Upper lobe of left lung (tissue), 6 donors: ENCODE results near the gene GRK7. TPM values are rescaled to one million over a fixed set of nuclear protein-coding genes. Genes with fewer than 3 reads are reported as not detected.
"Not testable (repeated sequence)": the region's sequence is repeated elsewhere in the genome, so short reads cannot be mapped to it uniquely, and the experiment has no call there.

ENCODE experiments used
- ATAC-seq, 2 donors: fragments of 200-7000 bp; cut with Tn5 transposase; one replicate each; pipeline ENCODE4 v1.9.1; 2022; ENCODE audit warnings: mild to moderate bottlenecking in 2 of 2, moderate library complexity in 2 of 2; ENCODE audit not compliant: low FRiP score in 2 of 2
- DNase-seq, 2 donors: peaks; one replicate each; pipeline ENCODE4 v3.0.0-alpha.2; 2019 to 2020
- H3K27ac ChIP-seq, 4 donors: fragments of 200-600 bp; sonication (generic); one replicate each; pipeline ENCODE4 v1.5.1; 2016 to 2019
- H3K27me3 ChIP-seq, 4 donors: fragments of 200-600 bp; sonication (generic); one replicate each; pipeline ENCODE4 v1.5.1; 2017 to 2019
- H3K36me3 ChIP-seq, 4 donors: fragments of 200-600 bp; sonication (generic); one replicate each; pipeline ENCODE4 v1.5.1; 2016 to 2019
- H3K4me1 ChIP-seq, 4 donors: fragments of 200-600 bp; sonication (generic); one replicate each; pipeline ENCODE4 v1.5.1; 2018 to 2019
- H3K4me3 ChIP-seq, 4 donors: fragments of 200-600 bp; sonication (generic); one replicate each; pipeline ENCODE4 v1.5.1; 2017 to 2019; ENCODE audit warnings: mild to moderate bottlenecking in 2 of 4, moderate library complexity in 1 of 4
- H3K9me3 ChIP-seq, 4 donors: fragments of 200-600 bp; sonication (generic); one replicate each; pipeline ENCODE4 v1.5.1; 2018 to 2019
- CTCF ChIP-seq, 6 experiments: fragments of 450-650 bp in 4 of 6; fragments of 200-600 bp in 2 of 6; sonication (generic) in 2 of 6; IDR thresholded peaks; one replicate each; pipeline ENCODE4 v1.5.1; 2016 to 2019; ENCODE audit warnings: antibody characterized with exemption in 6 of 6
- EP300 ChIP-seq, 4 donors: sonication (generic); formaldehyde crosslinking; IDR thresholded peaks; one replicate each; pipeline ENCODE4 v1.5.1; 2017; ENCODE audit warnings: antibody characterized with exemption in 4 of 4, control low read depth in 2 of 4
- POLR2A ChIP-seq, 4 donors: fragments of 450-650 bp; IDR thresholded peaks; one replicate each; pipeline ENCODE4 v1.5.1; 2016 to 2017; ENCODE audit warnings: antibody characterized with exemption in 4 of 4, mild to moderate bottlenecking in 2 of 4
- POLR2AphosphoS5 ChIP-seq, 2 donors: sonication (generic); formaldehyde crosslinking; IDR thresholded peaks; one replicate each; pipeline ENCODE4 v1.5.1; 2017; ENCODE audit warnings: antibody characterized with exemption in 2 of 2
- WGBS, 2 donors: methylation state at CpG; one replicate each; pipeline ENCODE4 v1.1.5; 2017 to 2018; 5-methylcytosine and 5-hydroxymethylcytosine counted together
- total RNA-seq, 6 donors: library from RNA; depleted of rRNA in 4 of 6; stranded (reverse); fragments of >200 nt in 4 of 6; gene quantifications; one replicate each; pipeline versions ENCODE4 v1.1.0 to v1.2.1, GENCODE V29; 2016 to 2021
- donor health status: DM: no; HTN: no; CAD: no; lungs with moderate emphysema.
- donor health status: DM: no; HTN: yes; CAD: no; lungs with severe emphysema.

The GRK7 gene
- total RNA-seq, 6 donors from 2014 or later, result 0.22 TPM; not detected in 5

GRCh38 chr3:141798448-141798845 is 35.2 kb downstream of the GRK7 start:
- Histone ChIP-seq H3K27ac (peak overlapping the region in 3 of 4 donors; percentile 79 to 82 (median 81)), H3K36me3 (no peaks in the 10 kb centered on the region), H3K4me1 (peaks cover 23 to 39% (median 31%) of the 10 kb centered on the region in 4 donors), H3K27me3 (no peaks in the 10 kb centered on the region), H3K4me3 (no peak overlapping the region), H3K9me3 (no peaks in the 10 kb centered on the region)
- TF ChIP-seq POLR2A (IDR thresholded peaks at IDR 0.05) (no peak), CTCF (IDR thresholded peaks at IDR 0.05) (no peak), POLR2AphosphoS5 (IDR thresholded peaks at IDR 0.05) (no peak), EP300 (IDR thresholded peaks at IDR 0.05) (no peak)
- ATAC-seq (no peak), DNase-seq (no peak)
- 50 to 62% methylated on average over 11 of the region's 11 CpGs for WGBS, 2 donors

DNA sequence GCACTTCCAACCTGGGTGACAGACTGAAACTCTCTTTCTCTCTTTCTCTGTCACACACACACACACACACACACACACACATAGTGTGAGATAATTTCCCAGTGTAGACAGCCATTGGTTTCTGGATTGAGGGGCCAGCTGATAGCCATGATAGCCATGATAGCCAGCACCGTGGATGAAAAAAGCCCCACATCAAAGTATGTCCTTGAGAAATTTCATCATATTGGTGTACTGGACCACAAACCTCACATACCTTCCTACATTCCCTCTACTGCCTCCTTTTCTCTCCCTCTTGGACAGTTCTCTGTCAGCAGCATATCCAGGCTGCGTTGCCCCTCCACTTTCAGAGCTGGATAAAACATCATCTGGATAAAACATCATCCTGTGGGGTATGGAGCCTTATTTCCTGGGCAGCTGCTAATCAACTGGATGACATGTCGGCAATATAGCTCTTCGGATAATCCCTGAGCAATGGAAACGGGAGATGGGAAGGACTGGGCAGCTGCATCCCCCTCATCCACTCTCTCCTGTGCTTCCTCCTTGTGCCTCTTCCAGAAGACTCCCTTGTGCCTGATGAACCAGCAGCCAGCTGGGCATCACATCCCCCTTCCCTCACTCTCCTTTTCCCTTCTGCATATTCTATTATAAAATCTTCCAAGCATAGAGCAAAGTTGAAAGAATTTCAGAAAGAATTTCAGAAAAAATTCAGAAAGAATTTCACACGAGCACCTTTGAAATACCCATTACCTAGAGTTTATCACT is 39.3 kb downstream of the GRK7 start:
- no peak for TF ChIP-seq EP300 (IDR thresholded peaks at IDR 0.05)
- no peak for TF ChIP-seq POLR2AphosphoS5 (IDR thresholded peaks at IDR 0.05)
- TF ChIP-seq POLR2A (IDR thresholded peaks at IDR 0.05), result no peak
- TF ChIP-seq CTCF (IDR thresholded peaks at IDR 0.05), result no peak
- H3K36me3 ChIP-seq, result no peaks in the 10 kb centered on the region
- no peak overlapping the region for H3K4me3 ChIP-seq
- ATAC-seq (no peak), DNase-seq (no peak)
- H3K27ac ChIP-seq, result no peak overlapping the region
- no peaks in the 10 kb centered on the region for H3K27me3 ChIP-seq
- H3K4me1 ChIP-seq, result peaks cover 14 to 15% (median 14%) of the 10 kb centered on the region in 4 donors
- 90% methylated on average over 6 of the region's 6 CpGs for WGBS, 2 donors
- H3K9me3 ChIP-seq, result no peaks in the 10 kb centered on the region

- not testable (repeated sequence) for H3K9me3 ChIP-seq, ATAC-seq, DNase-seq, H3K36me3 ChIP-seq, H3K4me3 ChIP-seq, H3K27me3 ChIP-seq, H3K4me1 ChIP-seq, H3K27ac ChIP-seq
- WGBS, 2 donors, result 93% methylated on average over 6 of the region's 6 CpGs
Observed at GRCh38 chr3:141803538-141803937, 40.3 kb downstream of the GRK7 start.

DNA sequence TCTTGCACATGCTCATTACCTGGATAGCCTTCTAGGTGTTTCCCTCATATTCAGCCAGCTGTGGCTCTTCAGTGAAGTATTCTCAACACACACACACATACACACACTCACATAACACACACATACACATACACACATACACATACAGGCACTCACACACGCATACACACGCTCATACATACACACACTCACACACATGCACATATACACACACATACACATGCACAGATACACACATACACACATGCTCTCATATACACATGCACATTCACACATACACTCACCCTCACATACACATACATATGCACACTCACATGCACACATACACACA is 41.2 kb downstream of the GRK7 start:
- no peaks in the 10 kb centered on the region for H3K36me3 ChIP-seq

More for the DNA sequence above, 41.2 kb downstream of the GRK7 start:
- TF ChIP-seq CTCF (IDR thresholded peaks at IDR 0.05), result no peak
- TF ChIP-seq POLR2AphosphoS5 (IDR thresholded peaks at IDR 0.05), result no peak
- TF ChIP-seq POLR2A (IDR thresholded peaks at IDR 0.05), result no peak
- no peak for TF ChIP-seq EP300 (IDR thresholded peaks at IDR 0.05)
- no peak overlapping the region for H3K27ac ChIP-seq
- 93 to 97% methylated on average over 2 of the region's 2 CpGs for WGBS, 2 donors
- ATAC-seq, result no peak
- H3K4me1 ChIP-seq, result no peaks in the 10 kb centered on the region
- no peaks in the 10 kb centered on the region for H3K9me3 ChIP-seq
- no peak for DNase-seq
- H3K4me3 ChIP-seq, result no peak overlapping the region
- H3K27me3 ChIP-seq, result no peaks in the 10 kb centered on the region
